ENCODE measurements around the gene STX18.

- TF ChIP-seq CTCF (IDR thresholded peaks at IDR 0.05), result no peak
- no peak for TF ChIP-seq EZH2 (IDR thresholded peaks at IDR 0.05)
- TF ChIP-seq EZH2phosphoT487 (IDR thresholded peaks at IDR 0.05), result no peak
Measured at GRCh38 chr4:4521136-4521535, 20.7 kb downstream of the STX18 start.

Data from neural progenitor cell (in vitro differentiated cells).